NB4 (cell line): ENCODE results near the gene NHS.

Source experiments
- MYC ChIP-seq: IDR thresholded peaks from 2 replicates; pipeline ENCODE4 v1.6.1; 2011; ENCODE audit warnings: low read depth, low read length
- POLR2A ChIP-seq: IDR thresholded peaks from 2 replicates; pipeline ENCODE4 v1.6.1; 2011; ENCODE audit warnings: mild to moderate bottlenecking; ENCODE audit not compliant: insufficient read length; ENCODE audit errors: extremely low read depth
- TF ChIP-seq, protein P1 (sequence below): IDR thresholded peaks from one replicate; pipeline ENCODE4 v1.5.1; 2012; ENCODE audit warnings: low read depth, low read length

GRCh38 chrX:17588303-17588702 is 213.3 kb downstream of the NHS start:
- TF ChIP-seq POLR2A (no peak), MYC (no peak)
- TF ChIP-seq, protein P1, sequence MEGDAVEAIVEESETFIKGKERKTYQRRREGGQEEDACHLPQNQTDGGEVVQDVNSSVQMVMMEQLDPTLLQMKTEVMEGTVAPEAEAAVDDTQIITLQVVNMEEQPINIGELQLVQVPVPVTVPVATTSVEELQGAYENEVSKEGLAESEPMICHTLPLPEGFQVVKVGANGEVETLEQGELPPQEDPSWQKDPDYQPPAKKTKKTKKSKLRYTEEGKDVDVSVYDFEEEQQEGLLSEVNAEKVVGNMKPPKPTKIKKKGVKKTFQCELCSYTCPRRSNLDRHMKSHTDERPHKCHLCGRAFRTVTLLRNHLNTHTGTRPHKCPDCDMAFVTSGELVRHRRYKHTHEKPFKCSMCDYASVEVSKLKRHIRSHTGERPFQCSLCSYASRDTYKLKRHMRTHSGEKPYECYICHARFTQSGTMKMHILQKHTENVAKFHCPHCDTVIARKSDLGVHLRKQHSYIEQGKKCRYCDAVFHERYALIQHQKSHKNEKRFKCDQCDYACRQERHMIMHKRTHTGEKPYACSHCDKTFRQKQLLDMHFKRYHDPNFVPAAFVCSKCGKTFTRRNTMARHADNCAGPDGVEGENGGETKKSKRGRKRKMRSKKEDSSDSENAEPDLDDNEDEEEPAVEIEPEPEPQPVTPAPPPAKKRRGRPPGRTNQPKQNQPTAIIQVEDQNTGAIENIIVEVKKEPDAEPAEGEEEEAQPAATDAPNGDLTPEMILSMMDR: no peak
